Left colon (tissue), 2 donors: Measurements from ENCODE around the gene NIPSNAP2. TPM values are rescaled to one million over a fixed set of nuclear protein-coding genes. Genes with fewer than 3 reads are reported as not detected.
A peak's percentile ranks its signal among the peaks of the same experiment; 100 is the strongest.
"Not testable (repeated sequence)": the region's sequence is repeated elsewhere in the genome, so short reads cannot be mapped to it uniquely, and the experiment has no call there.

Experiments
- ATAC-seq: fragments of 200-7000 bp; cut with Tn5 transposase; one replicate; pipeline ENCODE4 v1.9.1; 2020; ENCODE audit warnings: mild to moderate bottlenecking, moderate library complexity
- DNase-seq, 2 donors: peaks; one replicate each; pipeline ENCODE4 v3.0.0-alpha.2; 2020
- intact Hi-C, 2 donors: fragments of 100-400 bp; cut with DNase I in 1 of 2; cut with micrococcal nuclease in 1 of 2; formaldehyde crosslinking; loops; one replicate each; pipeline versions ENCODE4 v1.11.2 to v1.14.0; 2022; cut with DNase I, micrococcal nuclease
- total RNA-seq, 2 donors: library from RNA; stranded (reverse); fragmentation: NEBNext Ultra II Directional; extraction: Animal tissue kit (Norgen Biotek cat#: 25700); gene quantifications; one replicate each; pipeline ENCODE4 v1.2.1, GENCODE V29; 2021
- donor health status: DM: no; HTN: no; CAD: no.
- donor health status: DM: yes; HTN: yes; CAD: no.

The NIPSNAP2 gene
- total RNA-seq, 2 donors from 2014 or later = 57.9 to 77.8 TPM

DNA sequence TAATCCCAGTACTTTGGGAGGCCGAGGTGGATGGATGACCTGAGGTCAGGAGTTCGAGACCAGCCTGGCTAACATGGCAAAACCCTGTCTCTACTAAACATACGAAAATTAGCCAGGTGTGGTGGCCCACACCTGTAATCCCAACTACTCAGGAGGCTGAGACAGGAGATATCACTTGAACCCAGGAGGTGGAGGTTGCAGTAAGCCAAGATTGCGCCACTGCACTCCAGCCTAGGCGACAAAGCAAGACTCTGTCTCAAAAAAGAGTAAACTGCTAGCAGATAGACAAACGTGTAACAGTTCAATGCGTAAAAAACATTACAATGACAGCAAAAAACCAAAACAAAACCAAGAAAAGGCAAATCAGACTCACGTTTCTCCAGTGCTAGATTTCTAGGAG lies 67.2 kb downstream of the NIPSNAP2 start:
- DNase-seq, ATAC-seq, intact Hi-C loops: not testable (repeated sequence)

DNA sequence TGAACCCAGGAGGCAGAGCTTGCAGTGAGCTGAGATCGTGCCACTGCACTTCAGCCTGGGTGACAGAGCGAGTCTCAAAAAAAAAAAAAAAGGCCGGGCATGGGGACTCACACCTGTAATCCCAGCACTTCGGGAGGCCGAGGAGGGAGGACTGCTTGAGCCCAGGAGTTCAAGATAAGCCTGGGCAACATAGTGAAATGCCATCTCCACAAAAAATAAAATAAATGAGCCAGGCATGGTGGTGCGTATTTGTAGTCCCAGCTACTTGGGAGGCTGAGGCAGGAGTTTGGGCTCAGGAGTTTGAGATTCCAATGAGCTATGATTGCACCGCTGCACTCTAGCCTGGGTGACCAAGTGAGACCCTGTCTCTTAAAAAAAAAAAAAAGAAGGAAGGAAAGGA lies 68.2 kb downstream of the NIPSNAP2 start:
- intact Hi-C loops, DNase-seq, ATAC-seq: not testable (repeated sequence)

- intact Hi-C loops = no loop called here
- DNase-seq (peak; percentile 62 to 76), ATAC-seq (peak; percentile 86)
Measured at GRCh38 chr7:56033671-56034432, 69.5 kb downstream of the NIPSNAP2 start.

DNA sequence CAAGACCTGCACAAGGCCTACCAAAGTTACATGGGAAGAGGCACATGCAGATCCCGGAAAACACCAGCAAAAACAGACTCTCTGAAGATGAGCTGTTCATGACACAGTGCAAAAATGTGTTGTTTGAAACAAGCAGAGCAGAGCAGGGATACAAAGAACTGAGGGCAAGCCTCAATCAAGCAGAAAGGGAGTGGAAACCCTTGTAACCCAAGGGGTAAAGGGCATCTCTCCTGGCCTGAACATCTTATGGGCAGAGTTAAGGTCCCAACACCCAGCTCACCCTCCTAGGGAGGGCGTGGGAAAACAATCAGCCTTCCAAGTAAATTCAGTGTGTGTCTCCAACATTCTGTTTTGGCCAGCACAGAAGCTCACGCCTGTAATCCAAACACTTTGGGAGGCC lies 76.3 kb downstream of the NIPSNAP2 start:
- ATAC-seq (peak; percentile 77), DNase-seq (no peak)
- intact Hi-C loops = no loop called here

DNA sequence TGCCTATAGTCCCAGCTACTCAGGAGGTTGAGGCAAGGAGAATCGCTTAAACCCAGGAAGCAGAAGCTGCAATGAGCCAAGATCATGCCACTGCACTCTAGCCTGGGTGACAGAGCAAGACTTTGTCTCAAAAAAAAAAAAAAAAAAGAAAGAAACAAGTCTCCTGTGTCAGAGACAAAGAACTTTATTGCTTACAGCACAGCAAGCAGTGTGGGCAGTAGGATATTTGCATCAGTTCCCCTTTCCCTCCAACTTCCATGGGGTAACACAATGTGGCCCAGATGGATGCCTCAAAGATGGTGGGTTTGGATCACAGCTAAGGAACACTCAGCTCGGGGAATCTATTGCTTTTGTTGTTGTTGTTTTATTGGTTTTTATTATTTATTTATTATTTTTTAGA lies 81.4 kb downstream of the NIPSNAP2 start:
- ATAC-seq, DNase-seq, intact Hi-C loops: not testable (repeated sequence)

GRCh38 chr7:56046721-56047445 lies 82.5 kb downstream of the NIPSNAP2 start:
- DNase-seq (no peak), ATAC-seq (peak; percentile 4)
- intact Hi-C loops = no loop called here

- DNase-seq, intact Hi-C loops, ATAC-seq: not testable (repeated sequence)
Measured at GRCh38 chr7:56047446-56048116, 83.2 kb downstream of the NIPSNAP2 start.

GRCh38 chr7:56048245-56048644 lies 83.9 kb downstream of the NIPSNAP2 start:
- ATAC-seq (no peak), DNase-seq (no peak)
- intact Hi-C loops = no loop called here

GRCh38 chr7:56048763-56049162 lies 84.4 kb downstream of the NIPSNAP2 start:
- intact Hi-C loops, ATAC-seq: not testable (repeated sequence)
- DNase-seq = peak; percentile 48 to 76

Other genes with a start within 250 kb of the NIPSNAP2 start
- not detected for gene SEPTIN14, start 101.8 kb upstream of the NIPSNAP2 start, total RNA-seq
- gene ZNF713, start 77.1 kb upstream of the NIPSNAP2 start, total RNA-seq = 1 to 10 TPM; 1.4 to 2.6 TPM
- 10 to 100 TPM; 10.4 to 14.7 TPM for gene MRPS17, start 12.7 kb upstream of the NIPSNAP2 start, total RNA-seq
- 10 to 100 TPM in 1 of 2 donors, 1 to 10 TPM in 1; 8.5 to 10.9 TPM for gene PSPH, start 86.9 kb downstream of the NIPSNAP2 start, total RNA-seq
- 10 to 100 TPM; 65.1 to 76.7 TPM for gene CCT6A, start 87.2 kb downstream of the NIPSNAP2 start, total RNA-seq
- gene SUMF2, start 99.7 kb downstream of the NIPSNAP2 start, total RNA-seq = 100 to 1,000 TPM in 1 of 2 donors, 10 to 100 TPM in 1; 96.5 to 100 TPM
- gene PHKG1, start 128.4 kb downstream of the NIPSNAP2 start, total RNA-seq = 1 to 10 TPM in 1 of 2 donors, under 1 TPM in 1; 0.67 to 1.5 TPM
- 100 to 1,000 TPM; 294 to 314 TPM for gene CHCHD2, start 141.9 kb downstream of the NIPSNAP2 start, total RNA-seq
- gene NUPR2, start 151.8 kb downstream of the NIPSNAP2 start, total RNA-seq = 1 to 10 TPM in 1 of 2 donors, under 1 TPM in 1; 0.95 to 1.4 TPM